H1 (cell line): ENCODE results near the gene KRTAP5-8. TPM values are rescaled to one million over a fixed set of nuclear protein-coding genes. Genes with fewer than 3 reads are reported as not detected.
"Not testable (repeated sequence)": the region's sequence is repeated elsewhere in the genome, so short reads cannot be mapped to it uniquely, and the experiment has no call there.

Source experiments
- CTCF ChIA-PET: fragments of 300-600 bp; sonication (Branson Sonifier 250); formaldehyde crosslinking; loops from one replicate; lab custom pipeline; 2021; ENCODE audit not compliant: partially characterized antibody; lab: Charles Lee
- POLR2A ChIA-PET: fragments of 300-600 bp; sonication (Branson Sonifier 250); formaldehyde crosslinking; loops from one replicate; lab custom pipeline; 2021; ENCODE audit warnings: inconsistent platforms; ENCODE audit not compliant: partially characterized antibody; lab: Charles Lee
- DNase-seq, 2 experiments: peaks; one replicate each; pipeline versions ENCODE4 v3.0.0 to v3.0.0-alpha.2; 2010 to 2022; ENCODE audit warnings: low spot score in 2 of 2, low read depth in 1 of 2, mixed read lengths in 1 of 2
- FAIRE-seq: peaks from 2 replicates; lab custom pipeline; 2011; peaks lifted over from hg19 to GRCh38; lab: Jason Lieb, UNC
- H2AFZ ChIP-seq: 2 replicates; pipeline ENCODE4 v1.8.1; 2012; ENCODE audit warnings: low read length, inconsistent platforms
- H2AK5ac ChIP-seq: 2 replicates; pipeline ENCODE4 v1.6.1; 2013; ENCODE audit warnings: low read depth, low read length
- H2BK120ac ChIP-seq: replicated peaks from 2 replicates; pipeline ENCODE3; 2013; ENCODE audit warnings: low read depth, low read length, inconsistent platforms
- H2BK12ac ChIP-seq: 2 replicates; pipeline ENCODE4 v1.6.1; 2013; ENCODE audit warnings: low read depth, low read length
- H2BK15ac ChIP-seq: 2 replicates; pipeline ENCODE4 v1.6.1; 2013; ENCODE audit warnings: low read length
- H2BK20ac ChIP-seq: 2 replicates; pipeline ENCODE4 v1.6.1; 2013; ENCODE audit warnings: low read length
- H2BK5ac ChIP-seq: 2 replicates; pipeline ENCODE4 v1.6.1; 2013; ENCODE audit warnings: low read depth, low read length
- H3K14ac ChIP-seq: 2 replicates; pipeline ENCODE4 v1.6.1; 2013; ENCODE audit warnings: inconsistent platforms; ENCODE audit not compliant: insufficient read length
- H3K18ac ChIP-seq: 2 replicates; pipeline ENCODE4 v1.6.1; 2013; ENCODE audit warnings: low read length; ENCODE audit errors: extremely low read depth
- H3K23ac ChIP-seq: 2 replicates; pipeline ENCODE4 v1.6.1; 2013; ENCODE audit warnings: inconsistent platforms; ENCODE audit not compliant: insufficient read length
- H3K23me2 ChIP-seq: 2 replicates; pipeline ENCODE4 v1.6.1; 2013; ENCODE audit warnings: low read depth, low read length
- H3K27ac ChIP-seq: 2 replicates; pipeline ENCODE4 v1.6.1; 2011; ENCODE audit warnings: low read depth, low read length, inconsistent platforms
- H3K27me3 ChIP-seq, 4 experiments: replicated peaks in 1 of 4; 1 replicate in 1 of 4; 2 replicates in 3 of 4; pipeline versions ENCODE4 v1.6.1 to v1.8.1; 2011 to 2013; ENCODE audit warnings: low read length in 3 of 4, mild to moderate bottlenecking in 3 of 4, inconsistent platforms in 2 of 4, mixed read lengths in 2 of 4, moderate library complexity in 1 of 4; ENCODE audit not compliant: control insufficient read depth in 3 of 4, insufficient read depth in 3 of 4; ENCODE audit errors: extremely low read depth in 1 of 4
- H3K36me3 ChIP-seq, 4 experiments: 2 replicates each; pipeline versions ENCODE4 v1.6.1 to v1.8.1; 2011 to 2013; ENCODE audit warnings: mild to moderate bottlenecking in 4 of 4, low read length in 3 of 4, moderate library complexity in 2 of 4, control low read depth in 1 of 4, inconsistent platforms in 1 of 4; ENCODE audit not compliant: insufficient read depth in 4 of 4, control insufficient read depth in 2 of 4
- H3K4ac ChIP-seq: replicated peaks from 2 replicates; pipeline ENCODE3; 2013; ENCODE audit warnings: low read length, low read depth, mixed read lengths, inconsistent platforms; ENCODE audit not compliant: insufficient read length
- H3K4me1 ChIP-seq, 4 experiments: replicated peaks in 1 of 4; 1 replicate in 1 of 4; 2 replicates in 3 of 4; pipeline versions ENCODE4 v1.6.1 to v1.8.1; 2011 to 2013; ENCODE audit warnings: low read length in 3 of 4, inconsistent platforms in 2 of 4, mixed read lengths in 1 of 4; ENCODE audit not compliant: insufficient read depth in 4 of 4, control insufficient read depth in 3 of 4
- H3K4me2 ChIP-seq, 2 experiments: 2 replicates each; pipeline versions ENCODE4 v1.6.1 to v1.8.1; 2011 to 2013; ENCODE audit warnings: low read depth in 2 of 2, low read length in 2 of 2, control low read depth in 1 of 2, inconsistent platforms in 1 of 2, mild to moderate bottlenecking in 1 of 2; ENCODE audit not compliant: insufficient read depth in 1 of 2
- H3K4me3 ChIP-seq, 4 experiments: fragments of 200-600, 300-600 bp in 1 of 4; sonication (generic), shearing (Covaris generic), sonication (Bioruptor Twin) in 1 of 4; 2 replicates each; pipeline versions ENCODE4 v1.5.1 to v1.8.1; 2011 to 2016; ENCODE audit warnings: low read length in 4 of 4, low read depth in 3 of 4, control low read depth in 2 of 4, inconsistent platforms in 2 of 4, mild to moderate bottlenecking in 2 of 4, mixed read lengths in 1 of 4, moderate library complexity in 1 of 4; ENCODE audit not compliant: insufficient read depth in 2 of 4; ENCODE audit errors: extremely low read depth in 1 of 4
- H3K56ac ChIP-seq: replicated peaks from 2 replicates; pipeline ENCODE3; 2013; ENCODE audit warnings: low read depth, mild to moderate bottlenecking, mixed read lengths, low read length, inconsistent platforms; ENCODE audit not compliant: insufficient read length
- H3K79me1 ChIP-seq: 2 replicates; pipeline ENCODE4 v1.6.1; 2013; ENCODE audit warnings: low read depth, low read length, control low read depth
- H3K79me2 ChIP-seq, 2 experiments: 2 replicates each; pipeline versions ENCODE4 v1.6.1 to v1.8.1; 2012 to 2013; ENCODE audit warnings: low read length in 2 of 2, mild to moderate bottlenecking in 2 of 2, inconsistent platforms in 1 of 2; ENCODE audit not compliant: insufficient read depth in 2 of 2, control insufficient read depth in 1 of 2
- H3K9ac ChIP-seq, 4 experiments: replicated peaks in 1 of 4; 1 replicate in 1 of 4; 2 replicates in 3 of 4; pipeline versions ENCODE4 v1.6.1 to v1.8.1; 2011 to 2013; ENCODE audit warnings: low read depth in 3 of 4, low read length in 3 of 4, control low read depth in 2 of 4, mild to moderate bottlenecking in 2 of 4, moderate library complexity in 2 of 4, inconsistent platforms in 1 of 4; ENCODE audit errors: extremely low read depth in 1 of 4
- H3K9me3 ChIP-seq, 2 experiments: 2 replicates each; pipeline versions ENCODE4 v1.6.1 to v1.8.1; 2012 to 2013; ENCODE audit warnings: mild to moderate bottlenecking in 2 of 2, moderate library complexity in 2 of 2, control low read depth in 1 of 2, inconsistent platforms in 1 of 2, low read depth in 1 of 2, low read length in 1 of 2, mixed read lengths in 1 of 2; ENCODE audit not compliant: insufficient read depth in 2 of 2
- H4K20me1 ChIP-seq, 2 experiments: replicated peaks in 1 of 2; 2 replicates each; pipeline versions ENCODE3 to v1.8.1; 2011 to 2013; ENCODE audit warnings: inconsistent platforms in 2 of 2, low read length in 2 of 2, mild to moderate bottlenecking in 1 of 2; ENCODE audit not compliant: insufficient read depth in 2 of 2, control insufficient read depth in 1 of 2
- H4K5ac ChIP-seq: 2 replicates; pipeline ENCODE4 v1.6.1; 2013; ENCODE audit warnings: low read length, low read depth, mixed read lengths, inconsistent platforms; ENCODE audit not compliant: insufficient read length
- H4K8ac ChIP-seq: 2 replicates; pipeline ENCODE4 v1.8.0; 2013; ENCODE audit warnings: mild to moderate bottlenecking, moderate library complexity, low read length, inconsistent platforms; ENCODE audit not compliant: insufficient read depth; ENCODE audit errors: extremely low read depth
- H4K91ac ChIP-seq: replicated peaks from 2 replicates; pipeline ENCODE3; 2013; ENCODE audit warnings: low read length, mixed read lengths, inconsistent platforms; ENCODE audit not compliant: insufficient read length
- WGBS, 2 experiments: shearing (Covaris generic) in 1 of 2; methylation state at CpG; one replicate each; pipeline versions ENCODE4 v1.1.6 to v1.1.7; 2013 to 2015; ENCODE audit warnings: low lambda C conversion rate in 2 of 2, mixed read lengths in 2 of 2, inconsistent platforms in 1 of 2, low coverage in 1 of 2, missing lambda C conversion rate in 1 of 2; ENCODE audit not compliant: insufficient replicate concordance in 2 of 2, insufficient coverage in 1 of 2, insufficient read length in 1 of 2; ENCODE audit errors: extremely low coverage in 1 of 2, missing lambda C conversion rate in 1 of 2; 5-methylcytosine and 5-hydroxymethylcytosine counted together
- polyA plus RNA-seq, 7 experiments: library from polyadenylated mRNA; depleted of rRNA in 3 of 7; stranded (reverse) in 5 of 7; unstranded in 2 of 7; fragments of >200 nt in 5 of 7; fragments of 200-250 nt in 2 of 7; gene quantifications; 1 replicate in 5 of 7; 2 replicates in 1 of 7; 4 replicates in 1 of 7; pipeline versions ENCODE4 v1.2.1 to v1.2.3, GENCODE V29; 2011 to 2013; ENCODE audit warnings: missing spikeins in 2 of 7, mixed read lengths in 2 of 7
- total RNA-seq: library from RNA; stranded (reverse); fragmentation: NEBNext Ultra II Directional; extraction: Animal tissue kit (Norgen Biotek cat#: 25700); gene quantifications from 2 replicates; pipeline ENCODE4 v1.2.1, GENCODE V29; 2021

The KRTAP5-8 gene
- total and polyA plus RNA-seq, 2 of the 8 experiments (the other 6 are each of a cell fraction or from before 2014, with no cell fraction given): not detected

DNA sequence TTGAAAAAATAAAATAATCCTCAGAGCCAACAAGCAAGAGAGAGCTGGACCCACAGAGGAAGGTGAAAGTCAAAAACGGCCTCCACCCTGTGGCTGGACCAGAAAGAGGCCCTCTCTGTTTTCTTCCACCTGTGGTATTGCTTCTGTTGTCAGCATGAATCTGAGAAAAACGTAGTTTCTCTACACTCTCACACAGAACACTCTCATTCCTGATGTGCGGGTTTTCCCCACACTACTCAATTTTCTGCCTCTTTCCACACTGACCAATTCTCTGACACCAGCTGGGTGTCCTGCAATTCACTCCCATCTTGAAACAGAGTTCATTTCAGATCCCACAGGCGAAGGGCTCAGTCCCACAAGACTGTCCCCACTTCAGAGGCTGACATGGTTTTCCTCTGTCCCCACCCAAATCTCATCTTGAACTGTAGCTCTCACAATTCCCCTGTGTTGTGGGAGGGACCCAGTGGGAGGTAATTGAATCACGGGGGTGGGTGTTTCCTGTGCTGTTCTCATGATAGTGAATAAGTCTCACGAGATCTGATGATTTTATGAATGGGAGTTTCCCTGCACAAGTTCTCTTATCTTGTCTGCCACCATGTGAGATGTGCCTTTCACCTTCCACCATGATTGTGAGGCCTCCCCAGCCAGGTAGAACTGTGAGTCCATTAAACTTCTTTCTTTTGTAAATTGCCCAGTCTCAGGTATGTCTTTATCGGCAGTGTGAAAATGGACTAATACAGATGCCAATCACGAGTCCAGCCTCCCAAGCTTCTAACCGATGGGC lies 2.9 kb downstream of the KRTAP5-8 start:
- FAIRE-seq, H2AFZ ChIP-seq, H2AK5ac ChIP-seq, H3K27ac ChIP-seq, H3K4me3 ChIP-seq, H4K20me1 ChIP-seq, H3K79me1 ChIP-seq, H2BK15ac ChIP-seq, DNase-seq, H3K14ac ChIP-seq, H3K36me3 ChIP-seq, H2BK12ac ChIP-seq, H2BK20ac ChIP-seq, H3K4ac ChIP-seq, H3K23me2 ChIP-seq, H3K23ac ChIP-seq, H3K4me2 ChIP-seq, H3K4me1 ChIP-seq, H3K56ac ChIP-seq, H3K9ac ChIP-seq, H4K91ac ChIP-seq, POLR2A ChIA-PET, H2BK120ac ChIP-seq, H2BK5ac ChIP-seq, H3K79me2 ChIP-seq, H3K27me3 ChIP-seq, H4K8ac ChIP-seq, H4K5ac ChIP-seq, H3K18ac ChIP-seq, H3K9me3 ChIP-seq: not testable (repeated sequence)
- WGBS, 2 experiments: 90% methylated on average over 9 of the region's 9 CpGs; no CpG with 5 or more reads in 1 of the 2 experiments
- CTCF ChIA-PET: interaction anchor here (1.2 to 1.8 kb wide), 2 partner anchors 16 to 23 kb away, joined by 5 to 6 read pairs; no protein-coding TSS in a partner anchor
